ENCODE measurements around the gene CRYBG1.
A peak's percentile ranks its signal among the peaks of the same experiment; 100 is the strongest.

Gene CRYBG1

GRCh38 chr6:106520711-106521401 is 160.3 kb downstream of the CRYBG1 start:
- DNase-seq (ENCODE audit: low spot score) (peak; percentile 26), FAIRE-seq (no peak)

DNA sequence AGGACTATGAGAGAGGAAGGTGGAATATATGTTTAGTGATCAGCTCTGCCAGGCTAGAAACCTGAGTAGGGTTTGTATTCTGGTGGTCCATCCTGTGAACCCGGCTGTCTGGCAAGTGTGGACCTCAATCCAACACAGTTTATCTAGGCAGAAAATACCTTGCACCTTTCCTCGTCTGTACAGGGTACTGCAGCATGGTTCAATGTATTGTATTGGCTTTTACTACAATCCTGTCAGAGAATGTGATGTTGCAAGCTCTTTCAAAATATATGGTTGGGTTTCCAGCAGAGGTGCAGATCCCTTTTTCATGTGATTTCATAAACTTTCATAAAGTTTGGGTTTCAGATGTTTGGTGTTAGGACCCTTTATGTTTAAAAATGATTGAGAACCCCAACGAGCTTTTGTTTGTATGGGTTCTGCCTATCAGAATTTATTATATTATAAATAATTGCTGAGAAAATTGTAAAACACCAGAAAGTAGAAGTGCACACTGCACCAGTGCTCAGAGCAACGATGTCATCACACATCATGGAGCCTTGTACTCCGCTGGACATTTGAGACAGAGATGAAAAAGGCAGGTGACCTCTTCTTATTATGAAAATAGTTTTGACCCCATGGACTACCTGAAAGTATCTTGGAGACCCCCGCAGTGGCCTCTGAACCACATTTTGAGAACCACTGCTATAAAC is 162.2 kb downstream of the CRYBG1 start:
- DNase-seq (ENCODE audit: low spot score) (no peak), FAIRE-seq (no peak)

DNA sequence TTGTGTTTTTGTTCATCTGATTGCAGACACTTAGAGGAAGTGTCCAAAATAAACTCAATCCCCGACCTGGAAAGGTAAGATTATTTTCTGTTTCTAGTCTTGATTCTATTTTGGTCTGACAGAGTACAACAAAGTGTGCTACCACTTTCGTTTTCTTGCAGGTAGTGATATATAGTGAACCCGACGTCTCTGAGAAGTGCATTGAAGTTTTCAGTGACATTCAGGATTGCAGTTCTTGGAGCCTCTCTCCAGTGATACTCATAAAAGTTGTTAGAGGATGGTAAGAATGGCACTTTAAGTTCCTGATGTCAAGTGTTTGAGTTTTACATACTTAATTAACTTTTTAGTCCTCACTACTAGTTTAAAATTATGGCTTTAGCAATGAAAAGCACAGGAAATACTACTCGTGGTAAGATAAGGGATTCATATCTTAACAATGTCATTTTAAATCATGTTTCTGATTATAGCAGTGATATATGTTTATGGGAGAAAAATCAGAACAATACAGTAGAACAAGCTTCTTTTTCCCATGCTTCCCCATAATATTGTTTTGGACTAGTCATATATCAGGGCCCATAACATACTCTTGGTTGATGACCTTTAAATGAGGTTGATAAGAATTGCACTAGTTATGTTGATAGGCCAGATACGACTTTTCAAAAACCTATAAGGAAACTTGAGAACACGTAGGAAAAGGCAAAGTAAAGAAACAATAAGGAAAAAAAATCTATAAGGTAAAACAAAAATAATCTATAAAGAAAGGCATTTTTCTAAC is 164.8 kb downstream of the CRYBG1 start:
- DNase-seq (ENCODE audit: low spot score) (peak; percentile 34), FAIRE-seq (peak; percentile 23)

DNA sequence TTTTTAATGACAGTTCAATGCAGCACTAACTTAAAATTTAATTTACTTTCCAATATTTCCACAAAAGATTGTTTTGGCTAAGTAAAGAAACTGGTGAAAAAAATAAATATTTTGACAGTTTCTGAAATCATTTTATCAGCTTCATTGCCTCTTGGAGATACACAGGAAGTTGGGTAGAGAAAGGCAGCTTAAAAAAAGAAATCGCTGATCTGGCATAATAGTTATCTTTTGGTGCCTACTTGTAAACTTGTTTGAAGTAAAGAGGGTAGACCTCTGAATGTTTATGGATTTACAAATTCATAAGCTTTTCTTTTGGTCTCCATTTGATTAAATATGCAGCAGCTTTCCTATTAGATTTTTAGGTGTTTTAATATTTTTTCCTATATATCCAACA is 165.4 kb downstream of the CRYBG1 start:
- peak; percentile 69 for FAIRE-seq
- DNase-seq (ENCODE audit: low spot score), result no peak

DNA sequence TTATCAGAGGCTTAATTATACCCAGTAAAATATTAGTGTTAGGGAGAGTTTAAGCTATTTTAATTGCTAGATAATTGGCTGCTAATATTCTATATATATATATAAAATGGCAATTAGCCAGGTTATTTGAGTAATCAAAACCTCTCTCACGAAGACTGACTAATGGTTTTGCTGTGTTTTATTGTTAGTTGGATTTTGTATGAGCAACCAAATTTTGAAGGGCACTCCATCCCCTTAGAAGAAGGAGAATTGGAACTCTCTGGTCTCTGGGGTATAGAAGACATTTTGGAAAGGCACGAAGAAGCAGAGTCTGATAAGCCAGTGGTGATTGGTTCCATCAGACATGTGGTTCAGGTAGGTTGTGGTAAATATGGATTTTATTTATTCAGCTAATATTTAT is 166.6 kb downstream of the CRYBG1 start:
- DNase-seq (ENCODE audit: low spot score), result no peak
- no peak for FAIRE-seq

GRCh38 chr6:106527979-106528378 is 167.5 kb downstream of the CRYBG1 start:
- DNase-seq (ENCODE audit: low spot score) (peak; percentile 73), FAIRE-seq (peak; percentile 98)

DNA sequence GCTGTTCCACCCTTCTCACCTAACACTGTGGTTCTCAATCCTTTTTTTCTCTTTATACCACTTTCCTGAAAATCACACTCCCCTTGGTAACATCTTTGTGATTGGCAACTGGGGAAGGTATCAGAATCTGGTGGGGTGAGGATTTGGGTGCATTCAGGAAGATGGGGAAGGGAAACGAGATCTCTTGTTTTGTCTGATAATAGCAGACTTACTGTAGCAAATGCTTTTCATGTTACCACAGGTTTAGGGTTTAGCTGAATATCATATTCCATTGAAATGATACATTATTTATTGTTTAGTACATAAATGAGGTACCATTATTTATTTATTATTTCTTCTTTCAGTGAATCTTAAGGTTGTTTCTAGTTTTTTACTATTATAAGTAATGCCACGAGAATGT is 168.0 kb downstream of the CRYBG1 start:
- DNase-seq (ENCODE audit: low spot score), result no peak
- no peak for FAIRE-seq

DNA sequence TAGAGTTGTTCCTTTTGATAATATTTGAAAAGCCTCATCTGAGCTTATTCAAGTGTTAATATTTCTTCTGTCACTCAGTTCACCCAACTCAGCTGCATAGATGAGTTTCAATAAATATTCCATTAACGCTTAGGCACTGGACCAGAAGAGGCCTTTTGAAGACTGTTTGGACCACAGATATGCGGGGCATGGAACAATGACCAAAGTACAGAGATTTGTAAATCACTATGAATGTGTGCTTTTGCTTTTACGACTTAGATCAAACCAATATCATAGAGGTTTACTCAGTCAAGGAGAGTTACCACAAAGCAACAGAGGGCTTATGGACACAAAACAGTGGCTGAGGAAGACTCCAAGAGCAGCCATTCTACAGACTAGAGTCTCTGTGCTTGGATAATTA is 168.9 kb downstream of the CRYBG1 start:
- FAIRE-seq (no peak), DNase-seq (ENCODE audit: low spot score) (no peak)

DNA sequence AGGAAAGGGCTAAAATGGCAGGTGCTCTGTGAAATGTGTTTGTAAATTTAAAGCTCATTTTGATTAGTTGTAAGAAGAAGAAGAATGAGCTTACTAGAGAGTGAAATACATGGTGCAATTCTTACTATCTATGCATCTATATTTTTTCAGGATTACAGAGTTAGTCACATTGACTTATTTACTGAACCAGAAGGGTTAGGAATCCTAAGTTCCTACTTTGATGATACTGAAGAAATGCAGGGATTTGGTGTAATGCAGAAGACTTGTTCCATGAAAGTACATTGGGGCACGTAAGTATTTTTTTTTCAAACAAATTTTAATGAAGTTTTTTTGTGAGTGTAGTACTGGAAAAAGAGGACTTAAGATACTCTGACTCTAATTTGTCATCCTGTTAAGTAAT is 169.5 kb downstream of the CRYBG1 start:
- FAIRE-seq (peak; percentile 5), DNase-seq (ENCODE audit: low spot score) (no peak)

DNA sequence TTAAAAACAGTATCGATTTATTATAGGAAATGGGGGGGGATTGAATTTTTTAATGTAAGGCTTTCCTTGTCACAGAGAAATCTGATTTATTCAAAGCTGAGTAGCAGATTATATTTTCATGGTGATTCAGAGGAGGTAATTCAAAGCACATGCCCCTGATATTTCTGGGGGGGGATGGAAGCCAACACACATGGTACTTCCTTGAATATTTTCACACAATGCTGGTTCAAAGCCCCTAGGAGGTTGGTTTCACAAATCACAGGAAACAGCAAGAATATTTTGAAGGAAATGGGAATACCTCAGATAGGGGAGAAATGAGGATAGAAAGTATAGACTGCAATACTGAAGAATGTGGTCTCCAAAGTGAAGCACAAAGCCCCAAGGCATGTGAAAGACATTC is 170.0 kb downstream of the CRYBG1 start:
- FAIRE-seq (no peak), DNase-seq (ENCODE audit: low spot score) (no peak)

GRCh38 chr6:106533054-106533453 is 172.5 kb downstream of the CRYBG1 start:
- no peak for FAIRE-seq
- no peak for DNase-seq (ENCODE audit: low spot score)

DNA sequence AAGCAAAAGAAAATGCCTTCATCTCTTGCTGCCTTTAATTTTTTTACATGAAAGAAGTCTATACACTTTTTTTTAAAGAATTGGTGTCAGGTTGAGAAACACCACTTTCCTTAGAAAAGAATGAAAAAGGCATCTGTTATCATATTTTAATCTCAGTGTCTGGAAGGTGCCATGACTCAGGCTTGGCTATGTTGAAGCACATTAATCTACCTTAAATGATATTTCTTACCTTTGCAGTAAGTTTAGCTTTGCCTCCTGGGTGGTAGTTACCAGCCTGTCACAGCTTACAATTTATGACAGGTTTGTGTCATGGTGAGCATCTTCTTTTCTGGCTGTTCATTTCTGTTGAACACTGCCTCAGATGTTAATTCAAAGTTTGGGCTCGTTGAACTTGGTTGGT is 173.5 kb downstream of the CRYBG1 start:
- FAIRE-seq (no peak), DNase-seq (ENCODE audit: low spot score) (no peak)

GRCh38 chr6:106534564-106534982 is 174.1 kb downstream of the CRYBG1 start:
- no peak for DNase-seq (ENCODE audit: low spot score)
- FAIRE-seq, result no peak

DNA sequence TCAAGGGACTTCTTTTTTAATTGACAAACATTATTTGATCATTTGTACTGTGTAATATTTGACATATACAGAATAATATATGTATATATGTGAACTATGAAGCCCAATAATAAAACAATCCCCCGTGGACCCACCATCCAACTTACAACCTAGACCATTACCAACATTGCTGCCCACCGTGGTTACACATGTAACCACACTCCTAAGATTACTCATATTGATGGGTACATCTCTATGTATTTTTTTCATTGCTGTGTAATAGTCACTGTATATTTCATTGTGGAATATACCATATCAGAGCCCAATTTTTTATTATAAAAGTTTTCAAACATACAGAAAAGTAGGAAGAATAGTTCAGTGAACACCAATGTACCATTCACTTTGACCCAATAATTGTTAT is 174.5 kb downstream of the CRYBG1 start:
- no peak for FAIRE-seq
- DNase-seq (ENCODE audit: low spot score), result no peak

- DNase-seq (ENCODE audit: low spot score), result no peak
- FAIRE-seq, result no peak
Observed at GRCh38 chr6:106536357-106536756, 175.8 kb downstream of the CRYBG1 start.

DNA sequence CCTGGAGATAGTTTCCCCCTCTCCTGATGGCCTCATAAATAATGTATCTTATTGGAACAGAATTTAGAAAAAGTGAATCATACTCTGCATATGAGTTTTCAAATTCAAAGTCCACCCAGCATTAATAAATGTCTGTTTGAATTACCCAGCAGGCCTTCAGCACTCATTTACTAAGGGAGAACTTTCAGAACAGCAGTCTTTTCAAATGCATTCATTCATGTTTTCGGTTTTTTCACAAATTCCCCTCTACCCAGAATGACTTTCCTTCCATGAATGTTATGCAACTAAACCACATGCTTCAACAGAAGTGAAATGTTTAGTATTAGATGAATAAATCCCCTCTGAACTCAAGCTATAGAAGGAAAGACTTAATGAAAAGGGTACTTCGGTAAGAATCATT is 176.3 kb downstream of the CRYBG1 start:
- FAIRE-seq (no peak), DNase-seq (ENCODE audit: low spot score) (no peak)

DNA sequence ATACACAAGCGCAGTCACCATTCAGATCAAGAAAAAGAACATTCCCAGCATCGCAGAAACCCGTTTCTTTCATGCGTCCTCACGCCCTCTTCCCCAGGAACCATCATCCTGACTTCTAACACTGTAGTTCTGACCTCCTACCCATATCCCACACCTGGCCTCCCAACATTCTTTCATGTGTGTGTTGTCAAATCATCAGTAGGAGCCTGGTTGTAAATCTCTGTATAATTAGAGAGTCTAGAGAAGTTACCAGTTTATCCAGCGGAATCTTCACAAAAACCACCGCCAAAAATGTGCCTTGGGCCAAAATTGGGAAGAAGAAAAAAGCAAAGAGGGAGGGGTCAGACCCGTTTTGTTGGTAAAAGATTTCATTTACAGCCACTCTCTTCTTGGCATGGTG is 177.1 kb downstream of the CRYBG1 start:
- no peak for FAIRE-seq
- no peak for DNase-seq (ENCODE audit: low spot score)

GRCh38 chr6:106538145-106538544 is 177.6 kb downstream of the CRYBG1 start:
- FAIRE-seq (no peak), DNase-seq (ENCODE audit: low spot score) (no peak)

DNA sequence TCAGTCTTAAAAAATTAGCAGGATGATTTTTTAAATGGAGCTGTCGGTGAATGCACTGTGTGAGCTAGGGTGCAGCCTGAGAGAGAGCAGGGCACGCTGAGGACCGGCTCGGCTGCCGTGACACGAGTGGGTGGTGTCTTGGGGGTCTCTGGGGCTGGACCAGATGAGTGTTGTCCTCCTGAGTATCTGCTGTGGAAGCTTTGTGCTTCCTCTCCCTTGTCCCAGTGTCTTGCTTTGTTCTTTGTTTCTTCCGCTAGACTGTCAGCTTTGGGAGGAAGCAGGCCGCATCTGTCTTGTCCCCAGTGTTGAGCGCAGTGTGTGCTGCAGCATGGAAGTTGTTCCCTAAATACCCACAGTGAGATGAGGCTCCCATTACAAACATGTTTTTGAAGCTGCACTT is 179.4 kb downstream of the CRYBG1 start:
- FAIRE-seq (no peak), DNase-seq (ENCODE audit: low spot score) (no peak)

DNA sequence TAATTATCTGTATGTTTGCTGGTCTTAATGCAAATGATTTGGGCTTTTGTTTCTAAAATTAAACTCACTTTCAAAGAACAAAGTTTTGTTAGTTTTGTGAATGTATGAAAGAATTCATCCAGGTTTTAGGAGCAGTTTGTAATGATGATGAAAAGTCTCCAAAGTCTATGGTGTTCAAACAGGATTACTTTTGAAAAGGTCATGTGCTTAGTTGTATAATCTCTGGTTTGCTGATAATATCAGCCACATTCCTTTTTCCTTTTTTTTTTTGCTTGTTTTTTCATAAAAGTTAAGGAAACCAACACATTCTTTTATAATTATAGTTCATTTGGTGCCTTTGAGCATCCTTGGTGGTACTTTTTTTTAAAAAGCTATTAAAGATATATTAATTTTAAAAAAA is 179.9 kb downstream of the CRYBG1 start:
- DNase-seq (ENCODE audit: low spot score), result no peak
- FAIRE-seq, result no peak

- FAIRE-seq (no peak), DNase-seq (ENCODE audit: low spot score) (no peak)
Observed at GRCh38 chr6:106540907-106541306, 180.4 kb downstream of the CRYBG1 start.

DNA sequence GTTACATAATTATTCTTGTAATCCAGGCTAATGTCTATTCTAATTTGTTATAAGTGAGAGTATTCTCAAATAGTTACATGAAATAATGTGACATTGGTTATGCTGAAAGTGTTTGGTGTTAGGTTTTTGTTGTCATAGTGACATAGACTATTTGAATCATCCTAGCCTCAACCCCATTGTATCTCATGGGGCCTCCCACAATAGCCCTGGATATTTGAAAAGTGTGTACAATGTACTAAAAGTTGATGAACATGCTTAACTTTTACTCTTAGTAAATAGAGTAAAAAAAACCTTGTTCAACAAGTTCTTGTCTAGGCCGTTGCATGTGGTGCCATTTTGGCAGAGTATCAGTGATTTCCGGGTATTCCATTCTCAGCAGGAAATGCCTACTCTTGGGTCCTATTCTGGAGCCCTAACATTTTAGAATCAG is 185.8 kb downstream of the CRYBG1 start:
- peak; percentile 46 for DNase-seq (ENCODE audit: low spot score)
- FAIRE-seq, result no peak

Measured in RCC 7860 (cell line).